ENCODE results near the gene CHFR.

The CHFR gene

DNA sequence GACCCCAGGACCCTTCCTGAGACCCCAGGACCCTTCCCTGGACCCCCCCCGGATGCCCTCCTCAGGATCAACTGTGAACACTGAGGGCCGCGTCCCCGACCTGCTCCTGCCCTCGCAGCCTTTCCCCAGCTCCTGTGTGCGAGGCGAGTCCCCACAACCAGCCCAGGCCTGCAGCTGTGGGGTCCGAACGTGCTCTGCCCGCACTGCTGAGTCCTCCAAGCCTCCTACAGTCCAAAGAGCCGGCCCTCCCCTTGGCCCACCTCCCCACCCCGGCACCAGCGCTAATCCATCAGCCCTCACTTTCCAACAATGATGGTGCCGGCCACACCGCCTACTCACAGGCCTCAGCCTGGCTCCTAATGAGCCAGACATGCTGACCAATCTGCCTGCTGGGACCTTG, 99.5 kb downstream of the CHFR start:
- CTCF ChIA-PET, result no interaction called here
- DNase-seq (ENCODE audit: extremely low spot score), result no peak
- POLR2A ChIA-PET, result no interaction called here
- no peak for TF ChIP-seq ELF4 (IDR thresholded peaks at IDR 0.05)
- no peak for TF ChIP-seq SP1 (IDR thresholded peaks at IDR 0.05)

DNA sequence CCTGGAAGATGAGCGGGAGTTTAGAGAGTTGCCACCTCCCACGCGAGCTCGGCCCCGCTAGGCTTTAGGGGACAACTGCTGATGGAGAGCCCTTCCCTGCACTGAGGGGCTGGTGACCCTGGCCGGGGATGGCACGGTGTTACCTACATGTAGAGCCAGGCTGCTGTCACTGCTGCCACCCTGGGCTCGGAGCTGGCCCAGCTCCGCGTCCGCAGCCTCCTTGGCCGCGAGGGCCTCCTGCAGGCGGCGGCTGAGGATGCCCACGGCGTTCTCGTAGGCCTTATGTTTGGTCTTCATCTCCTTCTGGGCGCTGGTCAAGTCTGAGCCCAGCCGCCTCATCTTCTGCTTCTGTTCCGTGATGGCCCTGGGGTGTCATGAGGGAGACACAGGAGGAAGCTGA, 101.2 kb downstream of the CHFR start:
- ChIA-PET POLR2A (no interaction called here), CTCF (no interaction called here)
- no peak for TF ChIP-seq FOXA1 (IDR thresholded peaks at IDR 0.05)
- TF ChIP-seq TARDBP (IDR thresholded peaks at IDR 0.05), result no peak
- no peak for TF ChIP-seq ZNF384 (IDR thresholded peaks at IDR 0.05)
- no peak for TF ChIP-seq HDGF (IDR thresholded peaks at IDR 0.05; ENCODE audit: borderline replicate concordance)
- no peak for TF ChIP-seq SP1 (IDR thresholded peaks at IDR 0.05)
- no peak for TF ChIP-seq BHLHE40 (IDR thresholded peaks at IDR 0.05; ENCODE audit: borderline replicate concordance)
- no peak for TF ChIP-seq ARNT (IDR thresholded peaks at IDR 0.05)
- no peak for TF ChIP-seq FOXK2 (IDR thresholded peaks at IDR 0.05)
- TF ChIP-seq NFRKB (IDR thresholded peaks at IDR 0.05), result no peak
- TF ChIP-seq, protein P1, sequence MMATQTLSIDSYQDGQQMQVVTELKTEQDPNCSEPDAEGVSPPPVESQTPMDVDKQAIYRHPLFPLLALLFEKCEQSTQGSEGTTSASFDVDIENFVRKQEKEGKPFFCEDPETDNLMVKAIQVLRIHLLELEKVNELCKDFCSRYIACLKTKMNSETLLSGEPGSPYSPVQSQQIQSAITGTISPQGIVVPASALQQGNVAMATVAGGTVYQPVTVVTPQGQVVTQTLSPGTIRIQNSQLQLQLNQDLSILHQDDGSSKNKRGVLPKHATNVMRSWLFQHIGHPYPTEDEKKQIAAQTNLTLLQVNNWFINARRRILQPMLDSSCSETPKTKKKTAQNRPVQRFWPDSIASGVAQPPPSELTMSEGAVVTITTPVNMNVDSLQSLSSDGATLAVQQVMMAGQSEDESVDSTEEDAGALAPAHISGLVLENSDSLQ (IDR thresholded peaks at IDR 0.05), result no peak
- no peak for TF ChIP-seq SUZ12 (IDR thresholded peaks at IDR 0.05)
- no peak for DNase-seq (ENCODE audit: extremely low spot score)

DNA sequence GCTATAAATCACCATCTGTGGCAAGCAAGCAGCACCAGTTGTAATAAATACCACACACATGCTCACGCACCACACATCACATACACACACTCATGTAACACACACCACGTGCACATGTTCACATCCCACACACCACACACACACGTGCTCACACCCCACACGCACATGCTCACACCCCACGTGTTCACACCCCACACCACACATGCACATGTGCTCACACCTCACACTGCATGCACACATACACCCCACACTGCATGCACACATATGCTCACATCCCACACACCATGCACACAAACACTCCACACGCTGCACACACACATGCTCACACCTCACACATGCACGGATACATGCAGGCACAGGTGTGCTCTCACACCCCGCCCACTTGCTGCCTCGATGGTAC, 102.8 kb downstream of the CHFR start:
- TF ChIP-seq NFRKB (IDR thresholded peaks at IDR 0.05) (no peak), TARDBP (IDR thresholded peaks at IDR 0.05) (peak; percentile 72; the same call in 1 of the 2 replicates)
- ChIA-PET POLR2A (no interaction called here), CTCF (no interaction called here)
- DNase-seq (ENCODE audit: extremely low spot score), result no peak

DNA sequence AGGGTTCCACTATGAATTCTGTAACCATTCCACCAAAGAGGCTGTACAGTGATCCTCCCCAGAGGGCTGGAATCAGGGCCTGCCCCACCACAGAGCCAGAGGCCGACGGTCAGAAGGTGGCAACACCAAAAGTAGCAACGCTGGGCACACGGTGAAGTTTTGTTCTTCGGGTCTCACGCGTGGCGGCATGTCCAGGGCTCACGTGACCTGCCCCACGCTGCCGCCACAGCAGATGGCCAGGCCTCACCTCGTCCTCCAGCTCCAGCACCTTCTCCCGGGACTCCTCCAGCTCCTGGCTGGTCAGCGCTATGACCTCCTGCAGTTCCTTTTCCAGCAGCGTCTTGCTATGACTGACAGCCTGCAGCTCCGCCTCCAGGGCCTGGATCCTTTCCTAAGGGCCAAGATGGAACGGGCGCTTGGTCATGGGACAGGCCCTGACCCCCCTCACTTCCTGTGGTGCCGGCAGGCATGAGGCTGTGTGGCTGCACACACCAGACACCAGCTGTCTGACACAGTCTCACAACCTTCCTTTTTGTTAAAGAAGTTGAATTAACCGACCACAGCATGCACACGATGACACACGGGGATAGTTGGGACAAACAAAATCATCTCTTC, 103.4 kb downstream of the CHFR start:
- TF ChIP-seq LEF1 (IDR thresholded peaks at IDR 0.05; ENCODE audit: borderline replicate concordance) (no peak), SP1 (IDR thresholded peaks at IDR 0.05) (no peak), TARDBP (IDR thresholded peaks at IDR 0.05) (no peak), HDGF (IDR thresholded peaks at IDR 0.05; ENCODE audit: borderline replicate concordance) (no peak), FOXA1 (IDR thresholded peaks at IDR 0.05) (no peak), L3MBTL2 (conservative IDR thresholded peaks at IDR 0.05) (no peak), ARNT (IDR thresholded peaks at IDR 0.05) (no peak), CTBP1 (IDR thresholded peaks at IDR 0.05; ENCODE audit: borderline replicate concordance) (no peak), FOXM1 (IDR thresholded peaks at IDR 0.05; ENCODE audit: borderline replicate concordance) (no peak)
- no peak for DNase-seq (ENCODE audit: extremely low spot score)
- POLR2A ChIA-PET, result no interaction called here
- CTCF ChIA-PET, result no interaction called here

All from HEK293T (cell line).